H1 (cell line): ENCODE results near the gene MYL6B. TPM values are rescaled to one million over a fixed set of nuclear protein-coding genes. Genes with fewer than 3 reads are reported as not detected.
A peak's percentile ranks its signal among the peaks of the same experiment; 100 is the strongest.

ENCODE experiments used
- KDM1A ChIP-seq: fragments of 200-600, 300-600 bp; sonication (generic); IDR thresholded peaks from 2 replicates; pipeline ENCODE4 v1.7.1; 2016; ENCODE audit warnings: mild to moderate bottlenecking, low read length, borderline replicate concordance
- POLR2A ChIP-seq, 2 experiments: IDR thresholded peaks; 1 replicate in 1 of 2; 2 replicates in 1 of 2; pipeline ENCODE4 v1.6.1; 2011; ENCODE audit warnings: low read depth in 2 of 2, low read length in 2 of 2, mild to moderate bottlenecking in 2 of 2; ENCODE audit errors: control extremely low read depth in 1 of 2
- ZNF274 ChIP-seq: IDR thresholded peaks from 2 replicates; pipeline ENCODE4 v1.7.0; 2012; ENCODE audit warnings: low read length, borderline replicate concordance; ENCODE audit errors: extremely low read depth
- polyA plus RNA-seq, 7 experiments: library from polyadenylated mRNA; depleted of rRNA in 3 of 7; stranded (reverse) in 5 of 7; unstranded in 2 of 7; fragments of >200 nt in 5 of 7; fragments of 200-250 nt in 2 of 7; gene quantifications; 1 replicate in 5 of 7; 2 replicates in 1 of 7; 4 replicates in 1 of 7; pipeline versions ENCODE4 v1.2.1 to v1.2.3, GENCODE V29; 2011 to 2013; ENCODE audit warnings: missing spikeins in 2 of 7, mixed read lengths in 2 of 7
- total RNA-seq: library from RNA; stranded (reverse); fragmentation: NEBNext Ultra II Directional; extraction: Animal tissue kit (Norgen Biotek cat#: 25700); gene quantifications from 2 replicates; pipeline ENCODE4 v1.2.1, GENCODE V29; 2021

The MYL6B gene
- total and polyA plus RNA-seq, 2 of the 8 experiments (the other 6 are each of a cell fraction or from before 2014, with no cell fraction given), result 163 to 202 TPM

GRCh38 chr12:56117778-56118687, 34.4 kb upstream of the MYL6B start, which contains the start of gene ZC3H10 (continued):
- TF ChIP-seq KDM1A (no peak), POLR2A (IDR thresholded peaks at IDR 0.05; ENCODE audit: control extremely low read depth in 1 of 2, low read depth in 2 of 2, low read length in 2 of 2) (peak; percentile 98 to 100), ZNF274 (no peak)
